OCI-LY7 (cell line): Measurements from ENCODE around the gene SPINK4. TPM values are rescaled to one million over a fixed set of nuclear protein-coding genes. Genes with fewer than 3 reads are reported as not detected.

Experiments
- BruUV-seq: library from RNA; stranded (reverse); fragments of 400-500 nt; replicated peaks from 2 replicates; lab custom pipeline; 2021; lab: Mats Ljungman, UMichigan
- CTCF ChIA-PET: fragments of 300-600 bp; sonication (Branson Sonifier 250); formaldehyde crosslinking; loops from one replicate; lab custom pipeline; 2022; ENCODE audit warnings: antibody characterized with exemption; ENCODE audit not compliant: unreplicated experiment; lab: Charles Lee
- POLR2A ChIA-PET: fragments of 300-600 bp; sonication (Branson Sonifier 250); formaldehyde crosslinking; loops from one replicate; lab custom pipeline; 2022; ENCODE audit warnings: antibody characterized with exemption; lab: Charles Lee
- DNase-seq: peaks from one replicate; pipeline ENCODE4 v3.0.0-alpha.2; 2015; ENCODE audit warnings: low spot score
- H2AFZ ChIP-seq: fragments of 200-600 bp; sonication (generic), shearing (Covaris generic); 2 replicates; pipeline ENCODE4 v1.6.1; 2014; ENCODE audit warnings: mild to moderate bottlenecking, antibody characterized with exemption, low read length, moderate library complexity
- H3K27ac ChIP-seq: fragments of 200-600 bp; sonication (generic); 2 replicates; pipeline ENCODE4 v1.5.1; 2014; ENCODE audit warnings: mixed run types, low read depth, mild to moderate bottlenecking, moderate library complexity, low read length, inconsistent platforms; ENCODE audit not compliant: poor library complexity, severe bottlenecking
- H3K36me3 ChIP-seq: fragments of 200-600 bp; sonication (generic); 2 replicates; pipeline ENCODE4 v1.6.1; 2014; ENCODE audit warnings: mild to moderate bottlenecking, antibody characterized with exemption, low read length, moderate library complexity, mixed read lengths; ENCODE audit not compliant: insufficient read depth
- H3K4me1 ChIP-seq: fragments of 200-600 bp; sonication (generic); 2 replicates; pipeline ENCODE4 v1.5.1; 2014; ENCODE audit warnings: mild to moderate bottlenecking, low read length; ENCODE audit not compliant: insufficient read depth, poor library complexity, severe bottlenecking
- H3K4me2 ChIP-seq: fragments of 200-600 bp; sonication (generic); 2 replicates; pipeline ENCODE4 v1.6.1; 2014; ENCODE audit warnings: mild to moderate bottlenecking, low read length
- H3K4me3 ChIP-seq: fragments of 200-600 bp; sonication (generic); 2 replicates; pipeline ENCODE4 v1.5.1; 2014; ENCODE audit warnings: mild to moderate bottlenecking, low read depth, low read length; ENCODE audit not compliant: poor library complexity, severe bottlenecking
- H3K79me2 ChIP-seq: fragments of 200-600 bp; sonication (generic); 2 replicates; pipeline ENCODE4 v1.6.1; 2016; ENCODE audit warnings: low read depth, mild to moderate bottlenecking, low read length, moderate library complexity, mixed read lengths; ENCODE audit not compliant: insufficient read depth
- H3K9me2 ChIP-seq: fragments of 200-600 bp; sonication (generic); 2 replicates; pipeline ENCODE4 v1.6.1; 2016; ENCODE audit warnings: mild to moderate bottlenecking, low read length, mixed read lengths; ENCODE audit not compliant: insufficient read depth
- H3K9me3 ChIP-seq: fragments of 200-600 bp; sonication (generic); 2 replicates; pipeline ENCODE4 v1.6.1; 2014; ENCODE audit warnings: mild to moderate bottlenecking, mixed run types, low read length, mixed read lengths
- H4K20me1 ChIP-seq: fragments of 200-600 bp; sonication (generic); 2 replicates; pipeline ENCODE4 v1.6.1; 2014; ENCODE audit warnings: mild to moderate bottlenecking, antibody characterized with exemption, low read length, moderate library complexity, mixed read lengths; ENCODE audit not compliant: insufficient read depth
- CTCF ChIP-seq: fragments of 200-600 bp; sonication (generic); conservative IDR thresholded peaks from 2 replicates; pipeline ENCODE4 v1.5.1; 2014; ENCODE audit warnings: mild to moderate bottlenecking, antibody characterized with exemption, low read length, moderate library complexity, mixed read lengths
- EZH2phosphoT487 ChIP-seq: fragments of 200-600 bp; sonication (generic); IDR thresholded peaks from 2 replicates; pipeline ENCODE4 v1.6.1; 2018; ENCODE audit warnings: low read depth, borderline replicate concordance, mild to moderate bottlenecking, mixed run types, antibody characterized with exemption, low read length, moderate library complexity, mixed read lengths
- intact Hi-C: fragments of 100-400 bp; cut with micrococcal nuclease; formaldehyde crosslinking; loops from one replicate; pipeline ENCODE4 v1.10.0; 2022; ENCODE audit not compliant: unreplicated experiment
- total RNA-seq, 2 experiments: library from RNA; depleted of rRNA in 1 of 2; stranded (reverse); fragments of >200 nt in 1 of 2; shearing (Covaris generic) in 1 of 2; gene quantifications; 2 replicates each; pipeline ENCODE4 v1.2.3, GENCODE V29; 2014 to 2022

SPINK4 gene
- total RNA-seq, 2 experiments from 2014 or later: not detected

GRCh38 chr9:33294670-33295432 lies 54.9 kb downstream of the SPINK4 start:
- POLR2A ChIA-PET: no interaction called here
- H3K4me3 ChIP-seq: peak overlapping the region; percentile 62
- TF ChIP-seq CTCF: no peak
- TF ChIP-seq EZH2phosphoT487: no peak
- CTCF ChIA-PET: no interaction called here
- H3K36me3 ChIP-seq: peaks cover 78% of the 10 kb centered on the region
- H3K27ac ChIP-seq: peak overlapping the region; percentile 95
- no peaks in the 10 kb centered on the region for H3K9me2 ChIP-seq
- H3K79me2 ChIP-seq: peaks cover 92% of the 10 kb centered on the region
- no peak overlapping the region for H2AFZ ChIP-seq
- H4K20me1 ChIP-seq: peaks cover 8% of the 10 kb centered on the region; the same call in 1 of the 2 replicates
- peak overlapping the region; percentile 65 for H3K4me2 ChIP-seq
- H3K4me1 ChIP-seq: peaks cover 85% of the 10 kb centered on the region
- BruUV-seq: no TSS peak
- intact Hi-C loops: loop anchor here (5.0 to 10.0 kb wide), 3 partner anchors 140 to 750 kb away; partner anchors contain the start of genes NOL6 and UBAP2
- H3K9me3 ChIP-seq: no peaks in the 10 kb centered on the region
- DNase-seq: peak; percentile 52

GRCh38 chr9:33295571-33295970 lies 55.6 kb downstream of the SPINK4 start:
- H2AFZ ChIP-seq: no peak overlapping the region
- H3K4me2 ChIP-seq: peak overlapping the region; percentile 65
- no peaks in the 10 kb centered on the region for H3K9me3 ChIP-seq
- peaks cover 85% of the 10 kb centered on the region for H3K4me1 ChIP-seq
- no peaks in the 10 kb centered on the region for H3K9me2 ChIP-seq
- H3K27ac ChIP-seq: peak overlapping the region; percentile 95
- BruUV-seq: no TSS peak
- no peak for DNase-seq
- CTCF ChIA-PET: interaction anchor here (1.1 kb wide), 1 partner anchor 157 kb away, joined by 3 read pairs; no protein-coding TSS in a partner anchor
- TF ChIP-seq EZH2phosphoT487 (no peak), CTCF (no peak)
- peaks cover 86% of the 10 kb centered on the region for H3K36me3 ChIP-seq
- POLR2A ChIA-PET: no interaction called here
- peaks cover 8% of the 10 kb centered on the region; the same call in 1 of the 2 replicates for H4K20me1 ChIP-seq
- H3K79me2 ChIP-seq: peaks cover 97% of the 10 kb centered on the region
- intact Hi-C loops: loop anchor here (10.0 kb wide), 2 partner anchors 141 to 749 kb away; partner anchors contain the start of gene UBAP2
- H3K4me3 ChIP-seq: peak overlapping the region; percentile 62
